ENCODE results near the gene TBC1D1.
A peak's percentile ranks its signal among the peaks of the same experiment; 100 is the strongest.

TBC1D1 gene

GRCh38 chr4:37873386-37873785 lies 17.5 kb upstream of the TBC1D1 start:
- no peak for TF ChIP-seq CTCF (IDR thresholded peaks at IDR 0.05; ENCODE audit: control insufficient read depth, extremely low read depth, insufficient read depth)
- DNase-seq (ENCODE audit: low read depth) = peak; percentile 81
- H3K4me3 ChIP-seq (ENCODE audit: low read depth, low read length) = no peak overlapping the region

DNA sequence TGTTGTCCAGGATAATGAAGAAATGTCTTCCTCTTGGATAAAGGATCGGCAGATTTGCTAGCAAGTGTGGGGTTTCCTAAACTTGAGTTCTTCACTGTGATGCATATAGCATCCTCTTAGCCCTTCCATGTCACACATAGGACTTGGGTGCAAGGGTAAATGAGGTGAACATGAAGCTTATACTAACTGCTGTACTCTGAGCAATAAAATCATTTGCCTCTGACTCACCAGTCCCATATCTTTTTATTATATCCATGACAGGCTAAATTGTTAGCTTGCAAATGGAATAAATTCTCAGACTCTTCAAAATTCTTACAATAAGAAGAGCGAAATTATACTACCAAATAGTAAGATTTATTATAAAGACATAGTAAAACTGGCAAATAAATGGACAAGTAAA lies 14.7 kb upstream of the TBC1D1 start:
- TF ChIP-seq CTCF (IDR thresholded peaks at IDR 0.05; ENCODE audit: control insufficient read depth, extremely low read depth, insufficient read depth) = no peak
- no peak overlapping the region for H3K4me3 ChIP-seq (ENCODE audit: low read depth, low read length)
- DNase-seq (ENCODE audit: low read depth) = no peak

- no peak overlapping the region for H3K4me3 ChIP-seq (ENCODE audit: low read depth, low read length)
- DNase-seq (ENCODE audit: low read depth) = no peak
- no peak for TF ChIP-seq CTCF (IDR thresholded peaks at IDR 0.05; ENCODE audit: control insufficient read depth, extremely low read depth, insufficient read depth)
Measured at GRCh38 chr4:37879365-37879764, 11.5 kb upstream of the TBC1D1 start.

GRCh38 chr4:37881811-37882210 lies 9.1 kb upstream of the TBC1D1 start:
- H3K4me3 ChIP-seq (ENCODE audit: low read depth, low read length) = no peak overlapping the region
- DNase-seq (ENCODE audit: low read depth) = no peak
- no peak for TF ChIP-seq CTCF (IDR thresholded peaks at IDR 0.05; ENCODE audit: control insufficient read depth, extremely low read depth, insufficient read depth)

DNA sequence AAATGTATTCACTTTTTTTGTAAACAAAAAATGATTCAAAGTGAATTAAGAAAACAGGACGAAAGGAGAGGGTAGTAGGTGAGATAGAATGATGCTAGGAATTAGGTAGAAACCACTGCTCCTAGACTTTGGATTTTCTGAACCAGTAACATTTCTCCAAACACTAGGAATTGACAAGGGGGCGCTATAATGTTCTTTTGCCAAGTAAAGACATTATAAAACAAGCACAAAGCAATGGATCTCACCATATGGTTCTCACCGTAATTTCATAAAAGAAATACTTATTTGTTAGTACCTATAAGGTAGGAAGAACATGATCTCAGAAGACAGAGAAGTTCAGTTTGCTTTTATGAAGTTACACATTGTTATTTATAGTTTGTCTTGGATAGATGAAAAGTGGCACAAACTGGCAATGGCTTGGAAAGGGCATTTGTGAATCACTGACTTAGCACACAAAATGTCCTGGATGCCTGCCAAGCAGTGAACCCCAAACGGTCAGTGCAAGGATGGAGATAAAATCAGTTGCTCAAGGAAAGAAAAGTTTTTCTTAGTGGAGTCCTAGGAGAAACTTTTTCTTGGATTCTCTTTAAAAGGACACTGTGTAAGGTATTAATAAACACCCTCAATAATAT lies 8.1 kb upstream of the TBC1D1 start:
- H3K4me3 ChIP-seq (ENCODE audit: low read depth, low read length) = no peak overlapping the region
- peak; percentile 64 for DNase-seq (ENCODE audit: low read depth)
- TF ChIP-seq CTCF (IDR thresholded peaks at IDR 0.05; ENCODE audit: control insufficient read depth, extremely low read depth, insufficient read depth) = 0 out of 2 replicates have a peak, but pooled peaks have one; percentile 4

DNA sequence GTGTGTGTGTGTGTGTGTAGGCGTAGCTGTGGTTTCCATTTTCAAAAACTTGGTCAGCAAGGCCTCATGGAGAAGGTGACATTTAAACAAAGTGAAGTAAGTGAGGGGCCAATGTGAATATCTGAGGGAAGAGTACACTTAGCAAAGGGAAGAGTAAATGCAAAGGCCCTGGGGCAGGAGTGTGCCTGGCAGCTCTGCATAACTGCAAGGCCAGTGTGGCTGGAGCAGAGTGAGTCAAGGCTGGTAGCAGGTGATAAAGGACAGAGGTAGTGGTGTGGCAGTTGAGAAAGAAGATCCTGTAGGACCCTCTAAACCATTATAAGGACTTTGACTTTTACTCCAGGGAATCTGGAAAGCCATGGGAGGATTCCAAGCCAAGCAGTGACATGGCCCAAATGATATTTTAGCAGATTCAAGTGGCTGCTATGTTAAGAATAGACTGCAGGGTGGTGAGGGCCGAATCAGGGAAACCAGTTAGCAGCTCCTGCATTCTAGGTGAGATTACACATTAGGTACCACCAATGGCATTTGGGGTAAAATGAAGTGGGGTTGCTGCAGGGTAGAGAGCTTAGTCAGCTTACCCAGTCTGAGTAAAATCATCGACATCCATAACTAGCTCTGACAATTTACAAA lies 5.9 kb upstream of the TBC1D1 start:
- DNase-seq (ENCODE audit: low read depth) = no peak
- H3K4me3 ChIP-seq (ENCODE audit: low read depth, low read length) = no peak overlapping the region
- TF ChIP-seq CTCF (IDR thresholded peaks at IDR 0.05; ENCODE audit: control insufficient read depth, extremely low read depth, insufficient read depth) = no peak

DNA sequence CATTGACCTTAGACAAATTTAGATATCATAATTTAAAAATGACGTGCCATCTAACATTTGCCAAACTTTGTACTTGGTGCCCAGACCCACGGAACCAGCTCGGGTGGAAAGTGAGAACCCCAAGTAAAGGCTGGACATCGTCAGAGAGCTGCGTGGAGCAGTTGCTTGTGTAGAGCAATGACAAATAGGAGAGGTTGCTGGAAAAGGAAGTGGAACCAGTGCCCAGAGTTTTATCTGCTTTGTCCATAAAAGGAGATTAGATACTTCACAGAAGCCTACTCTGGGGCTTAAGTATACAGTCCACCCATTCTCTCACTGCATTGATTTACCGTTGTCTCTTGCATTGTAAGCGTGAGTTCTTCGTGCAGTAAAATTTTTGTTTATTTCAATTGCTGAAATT lies 5.4 kb upstream of the TBC1D1 start:
- peak; percentile 54 for DNase-seq (ENCODE audit: low read depth)
- H3K4me3 ChIP-seq (ENCODE audit: low read depth, low read length) = no peak overlapping the region
- TF ChIP-seq CTCF (IDR thresholded peaks at IDR 0.05; ENCODE audit: control insufficient read depth, extremely low read depth, insufficient read depth) = no peak
